HEK293 (cell line): ENCODE measurements around the gene SOAT2.

Source experiments
- CTCF ChIA-PET: fragments of 350-600 bp; formaldehyde crosslinking; extraction: SDS; loops from one replicate; lab custom pipeline; 2021; ENCODE audit warnings: antibody characterized with exemption; lab: Yijun Ruan, JAX
- POLR2A ChIA-PET: fragments of 300-600 bp; formaldehyde crosslinking; extraction: SDS; loops from one replicate; lab custom pipeline; 2020; ENCODE audit warnings: antibody characterized with exemption, inconsistent platforms; lab: Yijun Ruan, JAX
- H3K27ac ChIP-seq: fragments of 200-500 bp; sonication (Bioruptor generic); 2 replicates; pipeline ENCODE4 v1.5.1; 2014; ENCODE audit warnings: low read depth, low read length, control low read depth, inconsistent platforms; ENCODE audit errors: extremely low read depth
- H3K36me3 ChIP-seq, 2 experiments: fragments of 200-500 bp in 1 of 2; sonication (Bioruptor generic) in 1 of 2; 1 replicate in 1 of 2; 2 replicates in 1 of 2; pipeline ENCODE4 v1.5.1; 2014 to 2017; ENCODE audit warnings: inconsistent platforms in 2 of 2, low read length in 2 of 2; ENCODE audit not compliant: control insufficient read depth in 2 of 2, insufficient read depth in 1 of 2
- H3K4me1 ChIP-seq: fragments of 200-500 bp; sonication (Bioruptor generic); 2 replicates; pipeline ENCODE4 v1.5.1; 2014; ENCODE audit warnings: mild to moderate bottlenecking, low read length, inconsistent platforms; ENCODE audit not compliant: control insufficient read depth, insufficient read depth
- H3K4me3 ChIP-seq: 2 replicates; pipeline ENCODE4 v1.5.1; 2011; ENCODE audit warnings: low read depth, mild to moderate bottlenecking, control low read depth, low read length, moderate library complexity
- H3K9me3 ChIP-seq: fragments of 200-500 bp; sonication (Bioruptor generic); 2 replicates; pipeline ENCODE4 v1.5.1; 2014; ENCODE audit warnings: low read depth, low read length, inconsistent platforms; ENCODE audit not compliant: control insufficient read depth, insufficient read depth
- EGR2 ChIP-seq: fragments of 450-650 bp; formaldehyde crosslinking; IDR thresholded peaks from 2 replicates; pipeline ENCODE4 v1.5.1; 2016; ENCODE audit warnings: low read depth, missing biosample characterization, missing genetic modification characterization
- GLIS1 ChIP-seq: fragments of 450-650 bp; formaldehyde crosslinking; IDR thresholded peaks from 2 replicates; pipeline ENCODE4 v1.5.1; 2016; ENCODE audit warnings: missing biosample characterization, missing genetic modification characterization
- KLF1 ChIP-seq: fragments of 450-650 bp; formaldehyde crosslinking; IDR thresholded peaks from 2 replicates; pipeline ENCODE4 v1.5.1; 2016; ENCODE audit warnings: missing biosample characterization, missing genetic modification characterization
- PRDM6 ChIP-seq: fragments of 450-650 bp; formaldehyde crosslinking; IDR thresholded peaks from 2 replicates; pipeline ENCODE4 v1.5.1; 2017; ENCODE audit warnings: missing biosample characterization, missing genetic modification characterization
- SALL2 ChIP-seq: fragments of 450-650 bp; formaldehyde crosslinking; IDR thresholded peaks from 2 replicates; pipeline ENCODE4 v1.5.0; 2017; ENCODE audit warnings: missing biosample characterization, mild to moderate bottlenecking, missing genetic modification characterization, borderline replicate concordance
- SP2 ChIP-seq: fragments of 450-650 bp; formaldehyde crosslinking; IDR thresholded peaks from 2 replicates; pipeline ENCODE4 v1.5.1; 2016; ENCODE audit warnings: missing biosample characterization, missing genetic modification characterization
- SP3 ChIP-seq: fragments of 450-650 bp; formaldehyde crosslinking; IDR thresholded peaks from 2 replicates; pipeline ENCODE4 v1.5.1; 2016; ENCODE audit warnings: missing biosample characterization, missing genetic modification characterization
- SP7 ChIP-seq: fragments of 450-650 bp; formaldehyde crosslinking; IDR thresholded peaks from 2 replicates; pipeline ENCODE4 v1.5.1; 2016; ENCODE audit warnings: missing biosample characterization, missing genetic modification characterization
- TCF7L2 ChIP-seq: IDR thresholded peaks from 2 replicates; pipeline ENCODE4 v1.6.1; 2011; ENCODE audit warnings: low read depth, mild to moderate bottlenecking, inconsistent platforms, low read length, moderate library complexity, borderline replicate concordance
- ZFHX2 ChIP-seq: fragments of 450-650 bp; formaldehyde crosslinking; conservative IDR thresholded peaks from 2 replicates; pipeline ENCODE4 v1.5.1; 2016; ENCODE audit warnings: missing biosample characterization, missing genetic modification characterization
- ZIC2 ChIP-seq: fragments of 450-650 bp; formaldehyde crosslinking; IDR thresholded peaks from 2 replicates; pipeline ENCODE4 v1.5.1; 2016; ENCODE audit warnings: missing biosample characterization, missing genetic modification characterization
- ZNF157 ChIP-seq: fragments of 450-650 bp; formaldehyde crosslinking; IDR thresholded peaks from 2 replicates; pipeline ENCODE4 v1.5.1; 2016; ENCODE audit warnings: missing biosample characterization, missing genetic modification characterization
- ZNF174 ChIP-seq: fragments of 450-650 bp; formaldehyde crosslinking; IDR thresholded peaks from 2 replicates; pipeline ENCODE4 v1.5.0; 2017; ENCODE audit warnings: missing biosample characterization, mild to moderate bottlenecking, missing genetic modification characterization
- ZNF335 ChIP-seq: fragments of 450-650 bp; formaldehyde crosslinking; conservative IDR thresholded peaks from 2 replicates; pipeline ENCODE4 v1.5.1; 2016; ENCODE audit warnings: missing biosample characterization, missing genetic modification characterization
- ZNF341 ChIP-seq: fragments of 450-650 bp; formaldehyde crosslinking; IDR thresholded peaks from 2 replicates; pipeline ENCODE4; 2016; ENCODE audit warnings: low read depth, missing biosample characterization, missing genetic modification characterization
- ZNF350 ChIP-seq: fragments of 450-650 bp; formaldehyde crosslinking; IDR thresholded peaks from 2 replicates; pipeline ENCODE4 v1.5.0; 2017; ENCODE audit warnings: missing biosample characterization, mild to moderate bottlenecking, missing genetic modification characterization
- ZNF398 ChIP-seq: fragments of 450-650 bp; formaldehyde crosslinking; IDR thresholded peaks from 2 replicates; pipeline ENCODE4 v1.5.1; 2017; ENCODE audit warnings: missing biosample characterization, missing genetic modification characterization
- ZNF426 ChIP-seq: fragments of 450-650 bp; formaldehyde crosslinking; IDR thresholded peaks from 2 replicates; pipeline ENCODE4 v1.5.1; 2017; ENCODE audit warnings: missing biosample characterization, missing genetic modification characterization, mild to moderate bottlenecking, inconsistent platforms, moderate library complexity
- ZNF560 ChIP-seq: fragments of 450-650 bp; formaldehyde crosslinking; IDR thresholded peaks from 2 replicates; pipeline ENCODE4 v1.5.1; 2017; ENCODE audit warnings: missing biosample characterization, missing genetic modification characterization, borderline replicate concordance
- ZNF600 ChIP-seq: fragments of 450-650 bp; formaldehyde crosslinking; IDR thresholded peaks from 2 replicates; pipeline ENCODE4 v1.5.1; 2016; ENCODE audit warnings: missing biosample characterization, missing genetic modification characterization
- ZNF624 ChIP-seq: fragments of 450-650 bp; formaldehyde crosslinking; IDR thresholded peaks from 2 replicates; pipeline ENCODE4 v1.5.1; 2017; ENCODE audit warnings: missing biosample characterization, missing genetic modification characterization
- ZNF837 ChIP-seq: fragments of 450-650 bp; formaldehyde crosslinking; IDR thresholded peaks from 2 replicates; pipeline ENCODE4 v1.5.1; 2016; ENCODE audit warnings: missing biosample characterization, missing genetic modification characterization
- ZSCAN30 ChIP-seq: fragments of 450-650 bp; IDR thresholded peaks from 2 replicates; pipeline ENCODE4 v1.5.1; 2018; ENCODE audit warnings: missing biosample characterization, mild to moderate bottlenecking, missing genetic modification characterization, moderate library complexity
- TF ChIP-seq, protein P1 (sequence below): fragments of 450-650 bp; formaldehyde crosslinking; conservative IDR thresholded peaks from 2 replicates; pipeline ENCODE4 v1.5.1; 2016; ENCODE audit warnings: low read depth, missing biosample characterization, missing genetic modification characterization
- TF ChIP-seq, protein P2 (sequence below): fragments of 450-650 bp; formaldehyde crosslinking; IDR thresholded peaks from 2 replicates; pipeline ENCODE4 v1.5.1; 2016; ENCODE audit warnings: missing biosample characterization, missing genetic modification characterization

SOAT2 gene

DNA sequence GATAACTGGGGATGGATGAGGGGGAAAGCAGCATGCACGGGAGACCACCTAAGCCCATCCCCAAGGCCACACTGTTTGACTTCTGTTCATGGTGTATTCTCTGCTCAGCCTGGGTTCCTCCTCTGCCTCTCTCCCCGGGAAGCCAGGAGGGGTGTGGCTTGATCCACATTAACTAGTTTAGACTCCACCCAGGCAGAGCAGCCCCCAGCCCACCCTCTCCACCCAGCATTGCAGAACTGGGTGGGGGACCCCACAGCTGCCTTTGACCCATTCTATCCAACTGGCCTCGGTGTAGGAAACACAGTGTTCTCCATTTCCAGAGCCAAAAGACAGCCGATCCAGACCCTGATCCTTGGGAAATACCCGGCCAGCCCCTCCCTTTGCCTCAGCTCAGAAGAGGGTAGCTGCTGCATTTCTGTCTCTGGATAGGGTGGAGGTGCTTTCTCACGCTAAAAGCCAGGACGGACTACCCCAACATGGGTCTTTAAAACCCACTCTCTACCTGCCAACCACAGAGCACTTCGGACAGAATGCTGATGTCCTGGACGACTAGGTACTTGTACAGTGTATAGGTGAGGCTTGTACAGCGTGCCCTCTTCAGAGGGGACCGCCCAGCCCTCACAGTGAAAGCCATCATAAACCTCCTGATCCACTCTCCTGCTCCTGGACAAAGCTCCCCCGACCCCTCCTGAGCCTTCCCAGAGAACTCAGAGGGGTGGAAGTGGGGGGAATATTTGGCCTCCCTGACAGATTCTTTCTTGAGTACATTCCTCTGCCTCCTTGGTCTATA lies 33.5 kb upstream of the SOAT2 start:
- POLR2A ChIA-PET = interaction anchor here (1.5 to 1.8 kb wide), 2 partner anchors 9 to 29 kb away, joined by 4 to 5 read pairs; partner anchors contain the start of gene SPRYD3
- Histone ChIP-seq H3K4me3 (no peak overlapping the region), H3K9me3 (no peaks in the 10 kb centered on the region), H3K27ac (no peak overlapping the region), H3K36me3 (peaks cover 0 to 50% of the 10 kb centered on the region in 2 experiments; a peak in 2 of 3 replicates), H3K4me1 (0 out of 2 replicates have a peak, but pooled peaks cover 2% of the 10 kb centered on the region)
- CTCF ChIA-PET = interaction anchor here (0.7 to 11.5 kb wide), 3 partner anchors 11 to 348 kb away, joined by 3 to 264 read pairs (median 3); partner anchors contain the start of genes IGFBP6 and SOAT2
- TF ChIP-seq PRDM6 (tag by site-specific recombination) = no peak
- TF ChIP-seq ZNF837 (tag by site-specific recombination) = no peak
- peak; percentile 92 for TF ChIP-seq KLF1 (tag by site-specific recombination)
- TF ChIP-seq SALL2 (tag by site-specific recombination) = no peak
- TF ChIP-seq ZNF426 (tag by site-specific recombination) = no peak

- ChIA-PET POLR2A (interaction anchor here (0.6 kb wide), 1 partner anchor 116 kb away, joined by 3 read pairs; no protein-coding TSS in a partner anchor), CTCF (interaction anchor here (11.5 kb wide), 1 partner anchor 29 kb away, joined by 264 read pairs; the partner anchor contains the start of genes IGFBP6 and SOAT2)
- Histone ChIP-seq H3K9me3 (no peaks in the 10 kb centered on the region), H3K27ac (no peak overlapping the region), H3K4me3 (no peak overlapping the region), H3K36me3 (peaks cover 0 to 52% of the 10 kb centered on the region in 2 experiments; a peak in 2 of 3 replicates), H3K4me1 (0 out of 2 replicates have a peak, but pooled peaks cover 2% of the 10 kb centered on the region)
- peak; percentile 30; the same call in 1 of the 2 replicates for TF ChIP-seq ZNF600 (tag by site-specific recombination)
- peak; percentile 75 for TF ChIP-seq EGR2 (tag by site-specific recombination)
- no peak for TF ChIP-seq ZNF624 (tag by site-specific recombination)
- TF ChIP-seq, protein P1, sequence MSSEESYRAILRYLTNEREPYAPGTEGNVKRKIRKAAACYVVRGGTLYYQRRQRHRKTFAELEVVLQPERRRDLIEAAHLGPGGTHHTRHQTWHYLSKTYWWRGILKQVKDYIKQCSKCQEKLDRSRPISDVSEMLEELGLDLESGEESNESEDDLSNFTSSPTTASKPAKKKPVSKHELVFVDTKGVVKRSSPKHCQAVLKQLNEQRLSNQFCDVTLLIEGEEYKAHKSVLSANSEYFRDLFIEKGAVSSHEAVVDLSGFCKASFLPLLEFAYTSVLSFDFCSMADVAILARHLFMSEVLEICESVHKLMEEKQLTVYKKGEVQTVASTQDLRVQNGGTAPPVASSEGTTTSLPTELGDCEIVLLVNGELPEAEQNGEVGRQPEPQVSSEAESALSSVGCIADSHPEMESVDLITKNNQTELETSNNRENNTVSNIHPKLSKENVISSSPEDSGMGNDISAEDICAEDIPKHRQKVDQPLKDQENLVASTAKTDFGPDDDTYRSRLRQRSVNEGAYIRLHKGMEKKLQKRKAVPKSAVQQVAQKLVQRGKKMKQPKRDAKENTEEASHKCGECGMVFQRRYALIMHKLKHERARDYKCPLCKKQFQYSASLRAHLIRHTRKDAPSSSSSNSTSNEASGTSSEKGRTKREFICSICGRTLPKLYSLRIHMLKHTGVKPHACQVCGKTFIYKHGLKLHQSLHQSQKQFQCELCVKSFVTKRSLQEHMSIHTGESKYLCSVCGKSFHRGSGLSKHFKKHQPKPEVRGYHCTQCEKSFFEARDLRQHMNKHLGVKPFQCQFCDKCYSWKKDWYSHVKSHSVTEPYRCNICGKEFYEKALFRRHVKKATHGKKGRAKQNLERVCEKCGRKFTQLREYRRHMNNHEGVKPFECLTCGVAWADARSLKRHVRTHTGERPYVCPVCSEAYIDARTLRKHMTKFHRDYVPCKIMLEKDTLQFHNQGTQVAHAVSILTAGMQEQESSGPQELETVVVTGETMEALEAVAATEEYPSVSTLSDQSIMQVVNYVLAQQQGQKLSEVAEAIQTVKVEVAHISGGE (tag by site-specific recombination) = no peak
- TF ChIP-seq ZNF335 = peak; percentile 72
- TF ChIP-seq GLIS1 = peak; percentile 97
- TF ChIP-seq ZNF560 (tag by site-specific recombination) = no peak
- peak; percentile 92 for TF ChIP-seq KLF1 (tag by site-specific recombination)
- no peak for TF ChIP-seq ZNF350
- TF ChIP-seq ZNF157 (tag by site-specific recombination) = no peak
- TF ChIP-seq ZNF341 (tag by site-specific recombination) = peak; percentile 33
- TF ChIP-seq ZIC2 (tag by site-specific recombination) = peak; percentile 72
- TF ChIP-seq ZNF174 (tag by site-specific recombination) = no peak
- TF ChIP-seq SP2 = peak; percentile 29; the same call in 1 of the 2 replicates
- peak; percentile 57 for TF ChIP-seq SP3 (tag by site-specific recombination)
- no peak for TF ChIP-seq TCF7L2
- TF ChIP-seq ZNF398 (tag by site-specific recombination) = peak; percentile 93
- TF ChIP-seq ZFHX2 (tag by site-specific recombination) = peak; percentile 82
- no peak for TF ChIP-seq ZSCAN30
- TF ChIP-seq, protein P2, sequence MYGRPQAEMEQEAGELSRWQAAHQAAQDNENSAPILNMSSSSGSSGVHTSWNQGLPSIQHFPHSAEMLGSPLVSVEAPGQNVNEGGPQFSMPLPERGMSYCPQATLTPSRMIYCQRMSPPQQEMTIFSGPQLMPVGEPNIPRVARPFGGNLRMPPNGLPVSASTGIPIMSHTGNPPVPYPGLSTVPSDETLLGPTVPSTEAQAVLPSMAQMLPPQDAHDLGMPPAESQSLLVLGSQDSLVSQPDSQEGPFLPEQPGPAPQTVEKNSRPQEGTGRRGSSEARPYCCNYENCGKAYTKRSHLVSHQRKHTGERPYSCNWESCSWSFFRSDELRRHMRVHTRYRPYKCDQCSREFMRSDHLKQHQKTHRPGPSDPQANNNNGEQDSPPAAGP (tag by site-specific recombination) = peak; percentile 60; the same call in 1 of the 2 replicates
- TF ChIP-seq SP7 (tag by site-specific recombination) = peak; percentile 29; the same call in 1 of the 2 replicates
Observed at GRCh38 chr12:53070877-53071492, 32.3 kb upstream of the SOAT2 start.
